ENCODE results near the gene DEFB108B. TPM values are rescaled to one million over a fixed set of nuclear protein-coding genes. Genes with fewer than 3 reads are reported as not detected.
"Not testable (repeated sequence)": the region's sequence is repeated elsewhere in the genome, so short reads cannot be mapped to it uniquely, and the experiment has no call there.

The DEFB108B gene, protein sequence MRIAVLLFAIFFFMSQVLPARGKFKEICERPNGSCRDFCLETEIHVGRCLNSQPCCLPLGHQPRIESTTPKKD
- polyA plus RNA-seq = not detected
- long read RNA-seq, donor 1 = 0 reads
- long read RNA-seq, donor 2 = 0 reads
- long read RNA-seq, donor 3 = 0 reads
- long read RNA-seq, donor 4 = 0 reads
- long read RNA-seq, donor 5 = 0 reads
- long read RNA-seq, donor 6 = 0 reads
- long read RNA-seq, donor 7 = 0 reads
- long read RNA-seq, donor 8 = 0 reads
- long read RNA-seq, donor 9 = 0 reads
- long read RNA-seq, donor 10 = 0 reads
- long read RNA-seq, donor 11 = 0 reads

DNA sequence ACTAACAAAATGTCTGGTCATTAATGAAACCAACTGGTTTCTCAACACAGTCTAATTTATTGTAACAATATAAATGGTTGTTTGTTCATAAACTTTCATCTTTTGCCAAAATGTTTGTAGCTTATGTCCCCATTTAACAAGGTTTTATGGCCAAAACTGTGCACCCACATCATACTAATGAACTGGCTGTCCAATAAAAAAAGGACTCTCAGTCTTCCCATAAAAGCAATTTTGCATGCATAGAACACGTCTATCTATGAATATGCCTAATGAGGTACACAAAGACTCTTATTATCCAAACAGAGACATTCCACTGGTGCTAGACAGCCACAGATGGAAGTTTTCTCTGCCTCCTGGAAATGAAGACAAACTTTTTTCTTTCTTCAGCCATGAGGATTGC lies at the start of gene DEFB108B:
DEFB108B (plus strand) TSS at position 390 of the 400 bp plus-strand sequence; CDS start at position 390, 0 bp downstream.
- not testable (repeated sequence) for H3K36me3 ChIP-seq (ENCODE audit: control insufficient read depth, insufficient read depth, low read length); DNase-seq; H3K27ac ChIP-seq (ENCODE audit: low read length); H3K4me1 ChIP-seq (ENCODE audit: control insufficient read depth, insufficient read depth, low read length); H3K4me3 ChIP-seq (ENCODE audit: low read length); H3K9me3 ChIP-seq (ENCODE audit: control insufficient read depth, low read depth, low read length); H3K27me3 ChIP-seq (ENCODE audit: control insufficient read depth, insufficient read depth, low read length)
- no CpG with 5 or more reads among the region's 1 CpG for WGBS (ENCODE audit: insufficient coverage, low lambda C conversion rate)

DNA sequence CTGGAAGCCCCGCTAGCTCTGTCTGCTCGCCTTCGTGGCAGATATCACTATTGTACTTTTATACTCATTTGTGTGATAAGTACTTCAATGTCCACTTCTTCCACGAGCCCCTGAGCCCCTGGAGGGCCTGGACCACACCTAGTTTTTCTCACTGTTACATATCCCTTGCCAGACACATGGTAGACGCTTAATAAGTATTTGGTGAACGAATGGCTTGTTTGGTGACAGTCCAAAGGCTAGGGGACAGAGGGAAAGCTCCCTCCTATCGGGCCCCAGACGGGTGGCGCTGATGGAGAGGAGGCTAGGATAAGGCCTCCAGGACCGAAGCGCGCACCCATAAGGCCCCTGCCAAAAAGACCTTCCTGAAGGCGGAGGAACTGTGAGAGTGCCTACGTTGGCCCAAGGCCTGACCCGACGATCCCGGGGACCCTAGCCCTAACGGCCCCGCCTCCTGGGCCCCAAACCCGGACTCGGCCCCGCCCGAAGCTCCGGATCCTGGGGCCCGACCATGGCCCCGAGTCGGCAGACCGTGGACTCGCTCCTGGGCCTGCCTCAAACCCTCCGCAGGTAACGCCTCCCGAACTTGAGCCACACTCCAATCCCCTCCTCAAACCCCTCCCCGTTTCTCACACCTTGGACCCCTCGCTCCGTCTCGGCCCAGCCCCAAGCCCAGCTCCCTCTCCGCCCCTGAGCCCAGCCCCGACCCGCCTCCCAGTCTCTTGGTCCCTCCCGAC lies 46.7 kb upstream of the DEFB108B start:
- no CpG with 5 or more reads among the region's 40 CpGs for WGBS (ENCODE audit: insufficient coverage, low lambda C conversion rate)
- H3K9me3 ChIP-seq (ENCODE audit: control insufficient read depth, low read depth, low read length); H3K27me3 ChIP-seq (ENCODE audit: control insufficient read depth, insufficient read depth, low read length); H3K36me3 ChIP-seq (ENCODE audit: control insufficient read depth, insufficient read depth, low read length): not testable (repeated sequence)
- Histone ChIP-seq H3K4me1 (ENCODE audit: control insufficient read depth, insufficient read depth, low read length) (peaks cover 38% of the 10 kb centered on the region), H3K4me3 (ENCODE audit: low read length) (peak overlapping the region; percentile 77), H3K27ac (ENCODE audit: low read length) (peak overlapping the region; percentile 99)
- peak; percentile 93 to 96 for DNase-seq

DNA sequence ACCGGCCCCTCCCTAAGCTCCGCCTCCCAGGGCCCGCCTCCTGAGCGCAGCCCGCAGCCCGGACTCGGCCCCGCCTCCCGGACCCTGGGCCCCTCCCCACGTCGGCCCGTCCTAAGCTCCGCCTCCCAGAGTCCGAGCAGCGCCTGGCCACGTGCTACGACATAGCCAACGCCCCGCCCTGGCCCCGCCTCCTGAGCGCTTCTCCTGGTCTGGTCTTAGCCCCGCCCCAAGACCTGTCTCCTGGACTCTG lies 46.2 kb upstream of the DEFB108B start:
- peak overlapping the region; percentile 99 for H3K27ac ChIP-seq (ENCODE audit: low read length)
- H3K9me3 ChIP-seq (ENCODE audit: control insufficient read depth, low read depth, low read length); H3K27me3 ChIP-seq (ENCODE audit: control insufficient read depth, insufficient read depth, low read length); DNase-seq; H3K36me3 ChIP-seq (ENCODE audit: control insufficient read depth, insufficient read depth, low read length): not testable (repeated sequence)
- peak overlapping the region; percentile 62 for H3K4me3 ChIP-seq (ENCODE audit: low read length)
- peaks cover 33% of the 10 kb centered on the region for H3K4me1 ChIP-seq (ENCODE audit: control insufficient read depth, insufficient read depth, low read length)
- WGBS (ENCODE audit: insufficient coverage, low lambda C conversion rate) = no CpG with 5 or more reads among the region's 22 CpGs

DNA sequence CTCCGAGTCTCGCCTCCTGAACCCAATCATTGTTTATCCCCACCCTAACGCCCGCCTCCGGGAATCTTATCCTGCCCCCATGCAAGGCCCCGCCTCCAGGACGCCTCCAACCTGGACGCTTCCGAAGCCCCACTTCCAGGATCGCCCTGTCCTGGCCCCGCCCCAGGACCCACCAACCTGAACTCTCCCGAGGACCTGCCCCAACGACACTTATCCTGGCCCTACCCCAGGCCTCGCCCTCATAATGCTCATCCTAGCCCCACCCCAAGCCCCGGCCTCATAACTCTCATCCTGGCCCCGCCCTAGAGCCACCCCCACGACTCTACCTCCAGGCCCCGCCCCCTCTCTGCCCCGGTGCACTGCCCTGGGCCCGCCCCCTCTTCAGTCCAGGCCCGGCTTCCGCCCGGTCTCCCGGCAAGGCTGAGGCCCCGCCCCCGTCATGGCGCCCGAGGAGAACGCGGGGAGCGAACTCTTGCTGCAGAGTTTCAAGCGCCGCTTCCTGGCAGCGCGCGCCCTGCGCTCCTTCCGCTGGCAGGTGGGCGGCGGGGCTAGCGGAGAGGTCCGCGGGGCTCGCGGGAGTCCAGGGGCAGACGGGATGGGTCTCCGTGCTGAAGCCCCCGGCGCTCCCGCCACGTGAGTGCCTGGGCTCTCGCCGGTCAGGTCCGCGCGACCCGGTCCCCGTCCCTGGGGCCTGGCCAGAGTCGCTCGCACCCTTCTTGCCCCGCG lies 45.7 kb upstream of the DEFB108B start:
- Histone ChIP-seq H3K9me3 (ENCODE audit: control insufficient read depth, low read depth, low read length) (no peaks in the 10 kb centered on the region), H3K27me3 (ENCODE audit: control insufficient read depth, insufficient read depth, low read length) (no peaks in the 10 kb centered on the region), H3K27ac (ENCODE audit: low read length) (peak overlapping the region; percentile 92), H3K36me3 (ENCODE audit: control insufficient read depth, insufficient read depth, low read length) (no peaks in the 10 kb centered on the region), H3K4me3 (ENCODE audit: low read length) (peak overlapping the region; percentile 62), H3K4me1 (ENCODE audit: control insufficient read depth, insufficient read depth, low read length) (peaks cover 28% of the 10 kb centered on the region)
- DNase-seq = peak; percentile 99 to 100
- no CpG with 5 or more reads among the region's 62 CpGs for WGBS (ENCODE audit: insufficient coverage, low lambda C conversion rate)

DNA sequence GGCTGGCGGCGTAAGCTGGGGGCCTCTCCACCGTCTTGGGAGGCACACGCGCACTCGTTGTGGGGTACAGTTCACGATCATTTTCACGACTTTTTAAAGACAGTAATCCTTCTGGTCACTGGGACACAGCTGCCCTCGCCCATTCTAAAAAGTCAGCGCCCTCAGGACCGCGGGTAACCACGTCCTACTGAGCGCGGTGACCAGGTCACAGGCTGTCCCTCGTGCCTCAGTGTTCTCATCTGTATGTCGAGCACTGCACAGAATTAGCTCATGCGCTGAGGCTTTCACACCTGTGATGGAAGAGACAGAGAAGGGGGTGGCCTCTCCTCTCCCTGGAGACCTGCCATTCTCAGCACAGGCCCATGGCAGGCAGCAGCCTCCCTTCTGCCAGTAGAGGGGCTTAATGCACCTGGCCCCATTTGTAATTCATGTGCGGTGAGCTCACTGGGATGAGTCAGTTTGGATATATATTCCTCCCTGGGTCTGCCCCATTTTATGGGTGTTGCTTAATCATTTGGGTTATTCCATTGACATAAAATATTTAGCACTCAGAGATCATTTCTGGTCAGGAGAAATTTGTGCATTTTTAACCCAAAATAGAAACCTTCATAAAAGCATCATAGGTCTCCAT lies 45.1 kb upstream of the DEFB108B start:
- DNase-seq = peak in 1 of 2 donors; percentile 39
- peak overlapping the region; percentile 92 for H3K27ac ChIP-seq (ENCODE audit: low read length)
- H3K4me3 ChIP-seq (ENCODE audit: low read length) = peak overlapping the region; percentile 62
- peaks cover 23% of the 10 kb centered on the region for H3K4me1 ChIP-seq (ENCODE audit: control insufficient read depth, insufficient read depth, low read length)
- no CpG with 5 or more reads among the region's 19 CpGs for WGBS (ENCODE audit: insufficient coverage, low lambda C conversion rate)
- H3K27me3 ChIP-seq (ENCODE audit: control insufficient read depth, insufficient read depth, low read length); H3K9me3 ChIP-seq (ENCODE audit: control insufficient read depth, low read depth, low read length); H3K36me3 ChIP-seq (ENCODE audit: control insufficient read depth, insufficient read depth, low read length): not testable (repeated sequence)

DNA sequence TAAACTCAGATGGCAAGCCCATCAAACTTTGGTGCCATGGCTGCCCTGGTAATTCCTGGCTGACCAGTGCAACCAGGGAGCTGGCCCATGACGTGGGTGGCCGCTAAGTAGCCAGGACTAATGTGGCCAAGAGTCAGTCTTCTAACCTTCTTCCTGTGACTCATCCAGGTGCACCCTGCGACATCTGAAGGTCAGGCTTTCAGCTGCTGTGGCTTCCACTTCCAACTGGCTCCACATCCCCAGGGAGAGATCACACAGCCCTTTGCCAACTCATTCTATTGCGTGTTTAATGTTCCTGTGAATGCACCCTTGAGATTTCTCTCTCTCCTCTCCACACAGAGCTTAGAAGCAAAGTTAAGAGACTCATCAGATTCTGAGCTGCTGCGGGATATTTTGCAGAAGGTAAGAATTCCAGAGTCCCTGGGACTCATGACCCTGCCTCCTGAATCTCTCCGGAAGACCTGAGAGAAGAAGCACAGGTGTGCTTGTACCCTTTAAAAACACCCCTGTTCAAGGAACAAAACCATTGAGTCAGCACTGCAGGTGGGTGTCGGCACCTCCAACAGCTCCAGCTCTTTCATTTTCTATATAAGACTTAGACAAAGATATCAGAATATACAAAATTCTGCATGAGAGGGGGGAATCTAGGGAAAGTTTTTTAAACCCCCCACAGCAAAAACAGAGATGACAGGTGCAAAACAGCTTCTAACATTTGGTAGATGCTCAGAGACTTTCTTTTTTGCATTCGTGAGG lies 43.4 kb upstream of the DEFB108B start:
- not testable (repeated sequence) for H3K4me3 ChIP-seq (ENCODE audit: low read length); DNase-seq; H3K36me3 ChIP-seq (ENCODE audit: control insufficient read depth, insufficient read depth, low read length); H3K27ac ChIP-seq (ENCODE audit: low read length); H3K9me3 ChIP-seq (ENCODE audit: control insufficient read depth, low read depth, low read length); H3K27me3 ChIP-seq (ENCODE audit: control insufficient read depth, insufficient read depth, low read length)
- WGBS (ENCODE audit: insufficient coverage, low lambda C conversion rate) = no CpG with 5 or more reads among the region's 8 CpGs
- peaks cover 16% of the 10 kb centered on the region for H3K4me1 ChIP-seq (ENCODE audit: control insufficient read depth, insufficient read depth, low read length)

DNA sequence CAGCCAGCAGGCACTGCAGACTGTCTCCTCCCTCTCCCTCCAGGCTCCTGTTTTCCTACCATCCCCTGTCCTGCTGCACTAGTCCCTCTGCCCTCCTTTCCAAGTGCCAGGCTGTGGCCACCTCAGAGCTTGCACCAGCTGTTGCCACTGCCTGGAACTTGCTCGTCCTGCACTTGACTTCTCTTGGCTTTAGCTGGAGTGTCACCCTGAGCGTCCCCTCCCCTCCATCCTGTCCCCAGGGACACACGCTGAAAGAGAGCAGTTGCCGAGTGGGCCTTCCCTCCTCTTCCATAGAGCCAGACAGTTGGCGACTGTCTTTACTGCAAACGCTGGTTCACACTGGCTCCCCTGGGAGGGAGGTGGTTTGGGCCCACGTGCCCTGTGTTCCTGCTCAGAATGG lies 41.9 kb upstream of the DEFB108B start:
- DNase-seq; H3K36me3 ChIP-seq (ENCODE audit: control insufficient read depth, insufficient read depth, low read length); H3K27ac ChIP-seq (ENCODE audit: low read length); H3K4me1 ChIP-seq (ENCODE audit: control insufficient read depth, insufficient read depth, low read length); H3K27me3 ChIP-seq (ENCODE audit: control insufficient read depth, insufficient read depth, low read length); H3K9me3 ChIP-seq (ENCODE audit: control insufficient read depth, low read depth, low read length); H3K4me3 ChIP-seq (ENCODE audit: low read length): not testable (repeated sequence)
- WGBS (ENCODE audit: insufficient coverage, low lambda C conversion rate) = no CpG with 5 or more reads among the region's 7 CpGs

DNA sequence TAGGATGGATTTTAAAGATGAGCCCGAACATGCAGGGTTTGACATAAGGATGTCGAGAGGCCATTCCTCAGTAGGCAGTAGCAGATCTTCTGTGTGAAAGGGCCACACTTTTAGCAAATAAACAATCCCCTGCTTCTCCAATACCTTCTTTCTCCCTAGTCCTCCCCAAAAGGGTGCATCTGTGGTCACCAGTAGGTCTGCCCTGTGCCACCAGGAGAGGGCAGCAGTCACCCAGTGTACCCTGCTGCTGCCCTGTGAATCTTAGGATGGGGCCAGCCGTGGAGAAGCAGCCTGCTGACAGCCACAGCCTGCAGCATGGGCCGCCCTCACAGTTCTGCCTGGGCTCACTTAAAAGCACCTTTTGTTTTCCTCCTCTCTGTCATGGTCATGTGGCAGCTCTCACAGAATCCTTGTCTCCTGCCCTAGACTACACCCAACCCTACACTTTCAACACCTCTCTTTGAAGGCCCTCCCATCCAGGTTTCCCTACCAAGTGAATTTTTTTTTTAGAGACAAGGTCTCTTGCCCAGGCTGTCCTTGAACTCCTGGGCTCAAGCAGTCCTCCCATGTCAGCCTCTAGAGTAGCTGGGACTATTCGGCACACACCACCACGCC lies 40.3 kb upstream of the DEFB108B start:
- not testable (repeated sequence) for H3K27me3 ChIP-seq (ENCODE audit: control insufficient read depth, insufficient read depth, low read length); DNase-seq; H3K4me1 ChIP-seq (ENCODE audit: control insufficient read depth, insufficient read depth, low read length); H3K9me3 ChIP-seq (ENCODE audit: control insufficient read depth, low read depth, low read length); H3K36me3 ChIP-seq (ENCODE audit: control insufficient read depth, insufficient read depth, low read length); H3K4me3 ChIP-seq (ENCODE audit: low read length); H3K27ac ChIP-seq (ENCODE audit: low read length)
- no CpG with 5 or more reads among the region's 6 CpGs for WGBS (ENCODE audit: insufficient coverage, low lambda C conversion rate)

DNA sequence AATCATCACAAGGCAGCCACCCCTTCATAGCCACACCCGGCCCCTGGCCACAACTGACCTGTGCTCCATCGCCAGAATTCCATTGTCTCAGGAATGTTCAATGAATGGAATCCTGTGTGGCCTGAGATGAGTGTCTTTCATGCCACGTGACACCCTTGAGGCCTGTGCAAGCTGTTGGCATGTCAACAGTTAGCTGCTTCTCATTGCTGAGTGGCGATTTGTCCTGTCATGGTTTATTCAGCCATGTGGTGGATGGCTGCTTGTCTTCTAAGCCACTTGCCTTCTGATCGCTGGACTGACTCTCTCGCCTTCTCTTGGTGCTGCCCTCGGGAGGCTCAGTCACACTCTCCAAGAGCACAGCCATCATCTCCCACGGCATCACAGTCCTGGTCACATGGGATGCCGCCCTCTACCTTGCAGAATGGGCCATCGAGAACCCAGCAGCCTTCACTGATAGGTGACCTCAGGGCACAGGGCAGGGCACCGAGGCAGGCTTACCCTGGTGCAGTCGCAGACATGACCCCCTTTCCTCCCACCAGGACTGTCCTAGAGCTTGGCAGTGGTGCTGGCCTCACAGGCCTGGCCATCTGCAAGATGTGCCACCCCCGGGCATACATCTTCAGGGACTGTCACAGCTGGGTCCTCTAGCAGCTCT lies 38.5 kb upstream of the DEFB108B start:
- not testable (repeated sequence) for H3K36me3 ChIP-seq (ENCODE audit: control insufficient read depth, insufficient read depth, low read length); H3K27me3 ChIP-seq (ENCODE audit: control insufficient read depth, insufficient read depth, low read length); H3K9me3 ChIP-seq (ENCODE audit: control insufficient read depth, low read depth, low read length); H3K4me1 ChIP-seq (ENCODE audit: control insufficient read depth, insufficient read depth, low read length); DNase-seq; H3K4me3 ChIP-seq (ENCODE audit: low read length); H3K27ac ChIP-seq (ENCODE audit: low read length)
- WGBS (ENCODE audit: insufficient coverage, low lambda C conversion rate) = no CpG with 5 or more reads among the region's 13 CpGs

Data from large intestine (tissue), 12 donors.